Superior temporal gyrus (tissue), 1 donor: Measurements from ENCODE around the gene CITED2.

Experiments used
- DNase-seq: peaks from one replicate; pipeline ENCODE4 v3.0.0-alpha.2; 2016; ENCODE audit errors: extremely low spot score

CITED2 gene

GRCh38 chr6:139386404-139386803, 12.0 kb upstream of the CITED2 start:
- DNase-seq: no peak

DNA sequence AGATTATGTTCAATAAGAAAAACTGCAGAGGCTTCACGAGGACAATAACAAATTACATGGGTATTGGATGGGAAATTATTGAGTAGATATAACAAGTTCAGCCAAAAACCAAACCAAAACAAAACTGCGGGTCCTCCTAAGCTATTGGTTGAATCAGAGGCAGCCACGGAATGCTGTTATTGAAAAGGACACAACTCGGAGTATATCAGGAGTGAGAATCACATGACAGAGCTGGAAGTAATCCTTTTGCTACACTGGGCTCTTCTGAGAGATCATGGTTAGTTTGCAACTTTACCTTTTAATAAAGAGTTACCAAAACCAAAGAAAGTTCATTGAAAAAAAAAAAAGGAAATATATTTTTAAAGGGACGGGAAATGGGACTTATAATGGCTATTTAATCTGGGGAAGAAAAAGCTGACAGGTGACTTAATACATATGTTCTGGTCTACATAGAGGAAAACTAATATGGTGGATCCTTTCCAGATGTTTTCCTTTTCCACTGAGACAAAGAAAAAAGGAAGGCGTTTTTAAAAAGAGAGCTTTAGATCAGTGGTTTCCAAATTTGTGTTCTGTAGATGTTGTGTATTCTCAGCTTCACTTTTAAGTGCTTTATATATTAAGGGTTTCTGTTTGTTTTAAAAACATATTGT, 6.9 kb upstream of the CITED2 start:
- DNase-seq: no peak

- no peak for DNase-seq
Measured at GRCh38 chr6:139380611-139381010, 6.2 kb upstream of the CITED2 start.

GRCh38 chr6:139380168-139380567, 5.7 kb upstream of the CITED2 start:
- DNase-seq: no peak

- DNase-seq: no peak
Measured at GRCh38 chr6:139378882-139379341, 4.5 kb upstream of the CITED2 start.

DNA sequence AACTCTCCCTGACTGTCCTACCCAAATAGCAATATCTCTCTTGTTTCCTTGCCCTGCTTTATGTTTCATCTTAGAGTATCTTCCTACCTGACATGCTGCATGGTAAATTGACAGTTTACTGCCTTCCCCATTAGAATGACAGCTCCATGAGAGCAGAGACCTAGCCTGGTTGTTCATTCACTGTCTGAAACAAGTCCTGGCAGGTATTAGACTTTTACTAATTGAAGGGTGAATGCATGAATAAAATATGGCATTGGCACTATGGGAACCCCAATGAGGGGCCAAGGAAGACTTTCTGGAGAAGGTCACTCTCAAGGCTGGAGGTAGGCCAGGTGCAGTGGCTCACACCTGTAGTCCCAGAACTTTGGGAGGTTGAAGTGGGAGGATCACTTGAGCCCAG, 3.8 kb upstream of the CITED2 start:
- no peak for DNase-seq

- DNase-seq: no peak
Measured at GRCh38 chr6:139376604-139377218, 2.3 kb upstream of the CITED2 start.

DNA sequence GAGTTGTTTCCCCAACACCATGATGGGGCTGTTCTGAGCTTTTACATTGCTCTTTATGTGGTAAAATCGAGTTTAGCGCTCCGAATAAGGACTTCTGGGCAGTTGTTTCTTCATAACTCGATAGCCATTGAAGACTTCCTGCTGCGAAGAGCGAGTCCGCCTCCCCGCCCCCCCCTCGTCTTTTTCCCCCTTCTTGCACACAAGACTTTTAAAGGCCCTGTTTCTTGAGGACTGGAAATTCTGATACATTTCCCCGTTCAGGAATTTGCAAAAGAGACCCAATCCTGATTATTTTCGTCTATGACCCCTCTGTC, 1.5 kb upstream of the CITED2 start:
- no peak for DNase-seq

DNA sequence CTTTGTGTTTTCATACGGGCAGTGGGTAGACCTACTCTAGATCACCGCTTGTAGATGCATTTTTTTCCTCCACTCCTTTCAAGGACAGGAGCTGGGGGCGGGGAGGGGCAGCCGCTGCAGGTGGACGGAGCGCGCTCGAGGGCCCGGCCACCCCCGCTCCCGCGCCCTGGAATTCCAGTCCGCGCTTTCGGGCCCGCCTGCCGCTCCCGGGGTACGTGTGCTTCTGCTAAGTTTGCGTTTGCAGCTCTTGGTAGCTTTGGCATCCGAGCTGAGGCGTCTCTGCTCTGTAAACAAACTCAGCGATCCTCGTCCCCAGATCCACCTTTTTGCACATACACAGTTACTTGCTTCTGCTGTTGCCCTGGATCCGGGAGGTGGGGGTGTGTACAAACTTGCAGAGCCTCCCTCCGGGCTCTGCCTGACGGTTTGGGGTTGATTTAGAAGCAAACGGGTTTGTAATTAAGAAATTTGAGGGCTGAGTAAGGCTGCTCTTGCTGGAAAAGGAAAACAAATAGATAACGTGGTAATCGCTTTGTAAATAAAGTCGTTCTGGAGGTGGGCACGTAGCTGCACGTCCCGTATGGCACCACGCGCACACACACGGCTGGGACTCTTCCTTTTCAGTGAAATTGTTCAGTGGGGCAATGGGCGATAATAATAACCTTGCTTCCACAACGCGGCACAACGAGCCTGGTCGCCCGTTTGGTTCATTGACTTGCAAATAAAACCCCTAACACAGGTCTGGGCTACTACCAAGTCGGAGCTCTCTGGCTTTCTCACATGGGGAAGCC, 973 bp upstream of the CITED2 start:
- peak; percentile 86 for DNase-seq

DNA sequence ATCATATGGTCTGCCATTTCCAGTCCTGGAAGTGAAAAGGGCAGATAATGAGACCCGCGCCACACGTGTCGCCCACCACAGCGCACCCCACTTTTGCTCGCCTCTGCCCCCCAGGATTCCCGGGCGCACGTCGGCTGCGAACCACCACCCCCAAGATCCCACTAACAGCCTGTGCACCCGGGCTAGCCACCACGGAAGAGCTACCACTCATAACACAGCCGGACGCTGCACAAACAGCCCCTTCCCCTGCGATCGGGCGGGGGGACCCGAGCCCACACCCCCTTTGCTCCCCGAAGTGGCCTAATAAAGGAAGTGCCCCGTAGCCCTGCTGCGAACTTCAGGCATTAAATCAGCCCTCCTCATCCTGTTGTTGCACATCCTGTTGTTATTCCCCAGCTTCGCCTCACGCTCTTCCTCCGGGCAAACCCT, 506 bp downstream of the CITED2 start:
- DNase-seq: no peak

- peak; percentile 84 for DNase-seq
Measured at GRCh38 chr6:139373154-139373927, 1.1 kb downstream of the CITED2 start.

DNA sequence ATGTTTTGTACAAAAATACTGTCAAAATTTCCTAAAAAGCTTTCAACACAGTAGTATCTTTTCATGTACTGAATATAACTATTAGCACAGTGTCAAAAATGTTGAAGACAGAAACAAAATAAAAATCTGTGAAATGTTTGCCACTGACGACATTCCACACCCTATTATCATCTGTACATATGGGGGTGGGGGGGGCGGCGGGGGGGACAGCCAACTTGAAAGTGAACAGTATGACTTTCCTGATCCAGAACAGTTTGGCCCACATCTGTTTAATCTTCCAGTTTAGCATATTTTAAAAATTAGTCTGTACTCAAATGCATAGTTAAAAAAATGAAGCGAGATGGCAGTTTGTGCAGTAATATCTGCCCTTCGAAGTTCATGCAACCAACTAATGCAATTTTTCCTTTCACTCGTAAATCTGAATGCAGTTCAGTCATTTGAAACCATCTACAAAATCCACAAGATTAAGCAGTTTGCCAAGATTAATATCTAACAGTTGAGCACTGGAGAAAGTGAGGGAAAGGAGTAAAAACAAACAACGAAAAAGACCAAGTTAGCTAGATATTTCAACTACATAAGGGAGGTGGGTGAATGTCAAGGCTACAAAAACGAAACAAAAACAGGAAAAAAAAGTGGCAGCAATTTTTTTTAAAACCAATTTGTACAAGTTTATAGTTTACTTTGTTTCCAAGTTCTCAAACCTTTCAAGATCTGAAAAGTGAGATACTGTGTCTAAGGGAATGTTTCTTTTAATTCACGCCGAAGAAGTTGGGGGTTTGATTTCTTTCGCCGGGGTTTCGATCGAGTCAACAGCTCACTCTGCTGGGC, 1.9 kb downstream of the CITED2 start:
- peak; percentile 50 for DNase-seq

- peak; percentile 58 for DNase-seq
Measured at GRCh38 chr6:139371421-139372203, 2.8 kb downstream of the CITED2 start.

DNA sequence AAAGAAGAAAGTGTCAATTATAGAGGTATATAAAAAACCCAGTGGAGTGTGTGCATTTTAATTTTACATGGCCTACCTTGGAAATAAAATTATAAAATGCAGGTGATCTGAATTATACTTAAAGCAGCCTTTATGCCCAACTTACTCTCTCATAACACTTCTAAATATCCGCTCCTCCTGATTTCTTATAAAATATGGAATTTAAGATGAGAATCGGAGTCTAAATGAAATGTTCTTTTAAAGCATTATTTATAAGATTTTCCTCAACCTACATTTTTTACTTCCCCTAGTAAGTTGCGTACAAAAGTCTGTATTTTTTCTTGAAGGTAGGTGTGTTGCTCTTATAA, 3.5 kb downstream of the CITED2 start:
- DNase-seq: no peak

GRCh38 chr6:139370283-139370998, 4.0 kb downstream of the CITED2 start:
- peak; percentile 59 for DNase-seq

DNA sequence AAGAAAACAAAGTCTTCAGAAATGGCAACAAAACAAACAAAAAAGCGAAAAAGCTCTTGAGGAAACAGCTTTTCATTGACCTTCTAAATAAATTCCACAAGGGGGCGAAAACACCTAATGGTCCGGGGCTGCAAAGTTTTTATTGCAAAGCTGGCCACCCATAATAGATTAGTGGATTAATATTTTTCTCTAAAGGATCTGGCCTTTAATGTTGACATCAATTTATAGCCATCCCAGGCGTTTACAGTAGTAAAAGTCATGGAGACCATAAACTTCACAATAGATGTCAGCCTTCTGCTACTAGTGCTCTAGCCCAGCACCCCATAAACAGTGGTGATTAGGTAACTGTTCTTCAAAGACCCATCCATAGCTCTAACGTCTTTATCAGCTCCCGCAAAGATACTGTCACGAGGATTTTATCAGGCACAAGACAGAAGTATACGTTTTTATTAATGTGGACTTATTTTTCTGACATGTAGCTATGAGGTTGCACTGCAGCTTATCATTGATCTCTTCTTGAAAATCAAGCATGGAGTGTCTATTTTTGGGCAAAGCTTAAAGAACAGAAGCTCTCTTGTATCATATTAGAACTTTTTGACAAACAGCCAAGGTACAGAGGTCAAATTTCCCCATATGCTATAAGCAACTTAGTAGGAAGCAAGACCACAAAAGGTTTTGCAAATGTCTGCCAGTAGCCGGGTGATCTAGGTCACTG, 4.7 kb downstream of the CITED2 start:
- peak; percentile 84 for DNase-seq

GRCh38 chr6:139369068-139369467, 5.4 kb downstream of the CITED2 start:
- DNase-seq: no peak

DNA sequence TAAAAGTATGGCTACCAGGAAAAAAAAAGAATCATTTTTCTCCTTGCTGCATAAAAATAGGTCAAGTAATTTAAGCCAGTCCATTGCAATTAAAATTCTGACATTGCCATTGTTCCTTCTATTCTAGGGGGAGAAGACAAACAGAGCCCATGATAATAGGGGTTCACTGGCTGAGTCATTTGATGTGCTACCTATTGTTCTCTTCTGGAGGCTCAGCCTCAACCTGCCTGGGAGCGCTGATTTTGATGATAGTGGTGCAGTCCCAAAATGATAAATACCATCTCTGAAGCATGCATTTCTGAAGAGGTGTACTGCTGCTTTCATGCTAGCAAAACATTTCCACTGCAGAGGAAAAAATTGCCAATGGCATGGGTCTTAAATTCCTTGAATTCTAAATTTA, 5.8 kb downstream of the CITED2 start:
- DNase-seq: no peak

- DNase-seq: no peak
Measured at GRCh38 chr6:139367810-139368351, 6.6 kb downstream of the CITED2 start.
